Glutamatergic neuron (in vitro differentiated cells): Measurements from ENCODE around the gene UCN3. TPM values are rescaled to one million over a fixed set of nuclear protein-coding genes. Genes with fewer than 3 reads are reported as not detected.

Experiments used
- DNase-seq: peaks from one replicate; pipeline ENCODE4 v3.0.0; 2022
- H3K27ac Mint-ChIP-seq: one replicate; pipeline ENCODE4 v1.8.0; 2020; ENCODE audit warnings: mild to moderate bottlenecking, mixed read lengths, inconsistent platforms; ENCODE audit not compliant: unreplicated experiment
- H3K27me3 Mint-ChIP-seq: one replicate; pipeline ENCODE4 v1.8.0; 2020; ENCODE audit warnings: mild to moderate bottlenecking, moderate library complexity, mixed read lengths, inconsistent platforms; ENCODE audit not compliant: unreplicated experiment
- H3K36me3 Mint-ChIP-seq: one replicate; pipeline ENCODE4 v1.8.0; 2020; ENCODE audit warnings: mild to moderate bottlenecking, mixed read lengths, inconsistent platforms; ENCODE audit not compliant: unreplicated experiment
- H3K4me1 Mint-ChIP-seq: one replicate; pipeline ENCODE4 v1.8.0; 2020; ENCODE audit warnings: mild to moderate bottlenecking, low read depth, mixed read lengths, inconsistent platforms; ENCODE audit not compliant: unreplicated experiment
- H3K4me3 Mint-ChIP-seq: one replicate; pipeline ENCODE4 v1.8.0; 2020; ENCODE audit warnings: mild to moderate bottlenecking, mixed read lengths, inconsistent platforms; ENCODE audit not compliant: unreplicated experiment
- H3K9me3 Mint-ChIP-seq: one replicate; pipeline ENCODE4 v1.8.0; 2020; ENCODE audit warnings: mild to moderate bottlenecking, moderate library complexity, mixed read lengths, inconsistent platforms; ENCODE audit not compliant: unreplicated experiment
- total RNA-seq: library from RNA; stranded (reverse); fragmentation: NEBNext Ultra II Directional; extraction: Animal tissue kit (Norgen Biotek cat#: 25700); gene quantifications from one replicate; pipeline ENCODE4 v1.2.1, GENCODE V29; 2021; ENCODE audit not compliant: unreplicated experiment
- TF ChIP-seq, protein P1 (sequence below): fragments of 200-600 bp; sonication (generic); IDR thresholded peaks from one replicate; pipeline ENCODE4 v1.5.0; 2021; ENCODE audit not compliant: partially characterized antibody, unreplicated experiment

The UCN3 gene
- total RNA-seq, 1 donor from 2014 or later, result not detected

DNA sequence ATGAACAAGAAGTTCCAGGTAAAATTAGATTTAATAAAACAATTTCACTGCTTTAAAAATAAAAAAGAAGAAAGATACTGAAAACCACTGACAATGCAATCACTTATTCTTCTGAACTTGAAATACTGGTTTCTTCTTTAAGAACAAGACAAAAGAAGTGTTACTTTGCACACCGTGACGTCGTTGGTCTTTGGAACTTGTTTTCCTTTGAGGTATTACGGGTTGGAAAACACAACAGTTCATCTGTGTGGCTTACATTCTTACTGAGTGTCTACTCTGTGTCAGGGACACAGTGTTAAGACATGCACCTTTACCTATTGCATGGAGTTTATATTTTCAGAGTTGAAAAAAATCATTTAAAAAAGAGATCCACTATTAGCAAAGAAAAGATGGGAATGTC, 41.3 kb upstream of the UCN3 start:
- Mint-ChIP-seq H3K27ac (no peak overlapping the region), H3K4me3 (no peak overlapping the region), H3K27me3 (no peaks in the 10 kb centered on the region), H3K36me3 (no peaks in the 10 kb centered on the region), H3K4me1 (no peaks in the 10 kb centered on the region), H3K9me3 (peaks cover 2% of the 10 kb centered on the region)
- TF ChIP-seq, protein P1, sequence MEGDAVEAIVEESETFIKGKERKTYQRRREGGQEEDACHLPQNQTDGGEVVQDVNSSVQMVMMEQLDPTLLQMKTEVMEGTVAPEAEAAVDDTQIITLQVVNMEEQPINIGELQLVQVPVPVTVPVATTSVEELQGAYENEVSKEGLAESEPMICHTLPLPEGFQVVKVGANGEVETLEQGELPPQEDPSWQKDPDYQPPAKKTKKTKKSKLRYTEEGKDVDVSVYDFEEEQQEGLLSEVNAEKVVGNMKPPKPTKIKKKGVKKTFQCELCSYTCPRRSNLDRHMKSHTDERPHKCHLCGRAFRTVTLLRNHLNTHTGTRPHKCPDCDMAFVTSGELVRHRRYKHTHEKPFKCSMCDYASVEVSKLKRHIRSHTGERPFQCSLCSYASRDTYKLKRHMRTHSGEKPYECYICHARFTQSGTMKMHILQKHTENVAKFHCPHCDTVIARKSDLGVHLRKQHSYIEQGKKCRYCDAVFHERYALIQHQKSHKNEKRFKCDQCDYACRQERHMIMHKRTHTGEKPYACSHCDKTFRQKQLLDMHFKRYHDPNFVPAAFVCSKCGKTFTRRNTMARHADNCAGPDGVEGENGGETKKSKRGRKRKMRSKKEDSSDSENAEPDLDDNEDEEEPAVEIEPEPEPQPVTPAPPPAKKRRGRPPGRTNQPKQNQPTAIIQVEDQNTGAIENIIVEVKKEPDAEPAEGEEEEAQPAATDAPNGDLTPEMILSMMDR, result no peak
- no peak for DNase-seq

DNA sequence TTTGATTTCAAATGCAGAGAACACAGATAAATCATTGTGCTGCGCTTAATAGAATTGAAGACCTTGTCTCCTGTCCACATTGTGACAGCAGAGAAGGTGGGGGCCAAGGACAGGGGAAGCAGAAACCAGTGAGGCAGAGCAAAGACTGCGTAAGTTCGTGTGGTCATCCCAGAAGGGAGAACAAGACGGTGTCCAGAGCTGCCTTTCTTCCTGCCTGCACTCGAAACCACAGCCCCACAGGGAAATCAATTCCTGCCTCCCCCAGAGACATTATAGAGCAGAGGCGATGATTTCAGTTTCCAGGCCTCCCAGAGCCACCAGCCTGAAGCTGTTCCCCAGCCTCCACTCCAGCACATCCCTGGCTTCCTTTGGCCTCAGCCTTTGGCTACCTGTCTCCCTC, 39.7 kb upstream of the UCN3 start:
- H3K9me3 Mint-ChIP-seq, result peaks cover 2% of the 10 kb centered on the region
- DNase-seq, result no peak

DNA sequence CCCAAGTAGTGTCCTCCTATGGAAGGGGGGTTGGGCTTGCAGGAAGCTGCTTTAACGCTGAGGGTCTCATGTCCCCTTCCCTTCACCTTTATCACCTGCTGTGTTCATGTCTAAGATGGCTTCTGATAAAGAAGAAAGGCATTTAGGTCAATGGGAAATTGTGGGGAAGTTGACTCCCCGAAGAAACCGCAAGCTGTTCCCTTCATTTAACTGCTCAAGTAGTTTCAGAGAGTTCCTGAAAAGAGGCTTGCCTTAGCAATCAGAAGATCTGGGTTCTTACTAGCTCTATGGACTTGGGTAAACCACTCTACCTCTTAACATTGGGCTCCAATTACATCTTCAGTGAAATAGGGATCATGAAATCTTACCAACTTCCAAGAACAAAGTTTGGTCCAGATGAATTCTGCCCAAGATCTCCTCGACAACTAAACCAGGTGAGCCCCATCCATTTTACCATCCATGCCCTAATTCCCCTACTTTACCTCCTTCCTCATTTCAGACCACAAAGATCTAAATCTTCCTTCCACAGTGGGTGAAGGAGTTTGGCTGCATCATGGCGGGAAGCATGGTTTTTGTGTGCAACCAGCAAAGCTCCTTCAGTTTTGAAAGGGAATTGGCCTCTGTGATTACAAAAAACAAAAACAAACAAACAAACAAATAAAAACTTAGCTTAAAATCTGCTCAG, 30.4 kb upstream of the UCN3 start:
- H3K27me3 Mint-ChIP-seq, result no peaks in the 10 kb centered on the region
- H3K36me3 Mint-ChIP-seq, result peaks cover 7% of the 10 kb centered on the region
- no peak overlapping the region for H3K27ac Mint-ChIP-seq
- no peaks in the 10 kb centered on the region for H3K4me1 Mint-ChIP-seq
- no peak for DNase-seq
- TF ChIP-seq, protein P1, result no peak
- H3K4me3 Mint-ChIP-seq, result no peak overlapping the region
- no peaks in the 10 kb centered on the region for H3K9me3 Mint-ChIP-seq

More for the DNA sequence above, 39.7 kb upstream of the UCN3 start:
- TF ChIP-seq, protein P1, result no peak
- Mint-ChIP-seq H3K4me1 (no peaks in the 10 kb centered on the region), H3K36me3 (no peaks in the 10 kb centered on the region), H3K27me3 (no peaks in the 10 kb centered on the region), H3K4me3 (no peak overlapping the region), H3K27ac (no peak overlapping the region)

DNA sequence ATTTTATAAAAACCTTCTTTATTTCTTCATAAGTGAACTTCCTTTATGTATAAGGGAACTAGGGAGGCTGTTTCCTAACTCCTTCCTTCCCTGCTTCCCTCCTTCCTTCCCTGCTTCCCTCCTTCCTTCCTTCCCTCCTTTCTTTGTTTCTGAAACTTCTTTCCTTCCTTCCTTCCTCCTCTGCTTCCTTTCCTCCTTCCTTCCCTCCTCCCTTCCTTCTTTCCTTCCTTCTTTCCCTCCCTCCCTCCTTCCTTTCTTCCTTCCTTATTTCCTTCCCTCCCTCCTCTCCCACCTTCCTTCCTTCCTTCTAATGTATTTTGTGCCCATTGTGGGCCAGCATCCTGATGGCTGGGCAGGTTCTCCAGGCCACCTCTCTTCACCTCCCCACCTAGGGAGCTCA, 26.8 kb upstream of the UCN3 start:
- no peak for DNase-seq
- H3K9me3 Mint-ChIP-seq, result no peaks in the 10 kb centered on the region
- no peak overlapping the region for H3K4me3 Mint-ChIP-seq
- TF ChIP-seq, protein P1, result no peak
- no peak overlapping the region for H3K27ac Mint-ChIP-seq
- H3K36me3 Mint-ChIP-seq, result peaks cover 7% of the 10 kb centered on the region
- H3K27me3 Mint-ChIP-seq, result peaks cover 1% of the 10 kb centered on the region
- H3K4me1 Mint-ChIP-seq, result no peaks in the 10 kb centered on the region

DNA sequence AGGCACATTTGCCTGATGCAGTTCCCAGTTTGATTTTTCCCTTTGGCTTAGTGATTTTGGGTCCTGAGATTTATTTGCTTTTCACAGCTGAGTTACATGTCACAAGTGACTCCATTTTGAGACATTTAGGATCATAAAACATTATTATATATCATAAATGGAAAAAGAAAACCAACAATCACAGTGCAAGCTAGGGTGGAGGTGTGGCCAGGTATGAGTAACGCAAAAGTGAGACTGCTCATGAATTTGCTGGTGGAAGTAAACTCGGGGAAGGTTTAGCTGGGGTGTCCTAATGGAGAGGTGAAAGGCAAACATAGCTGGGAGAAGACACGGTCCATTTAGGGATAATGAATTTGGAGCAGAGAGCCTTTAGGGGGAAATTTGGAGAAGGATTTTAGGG, 21.7 kb upstream of the UCN3 start:
- no peak overlapping the region for H3K27ac Mint-ChIP-seq
- H3K9me3 Mint-ChIP-seq, result no peaks in the 10 kb centered on the region
- H3K36me3 Mint-ChIP-seq, result no peaks in the 10 kb centered on the region
- TF ChIP-seq, protein P1, result no peak
- peaks cover 1% of the 10 kb centered on the region for H3K27me3 Mint-ChIP-seq
- peaks cover 2% of the 10 kb centered on the region for H3K4me1 Mint-ChIP-seq
- no peak for DNase-seq
- H3K4me3 Mint-ChIP-seq, result no peak overlapping the region
